Memory B cell (primary cell): ENCODE measurements around the gene ANK2.

ENCODE experiments used
- ATAC-seq: fragments of 150-1000 bp; cut with Tn5 transposase; 2 replicates; pipeline ENCODE4 v1.10.0; 2021; ENCODE audit warnings: low read depth, mild to moderate bottlenecking, moderate library complexity
- DNase-seq, 2 donors: peaks; one replicate each; pipeline ENCODE4 v3.0.0; 2022; ENCODE audit warnings: low spot score in 2 of 2
- H3K27ac Mint-ChIP-seq: one replicate; pipeline ENCODE4 v1.8.0; 2022; ENCODE audit warnings: mild to moderate bottlenecking, moderate library complexity, mixed read lengths
- H3K27me3 Mint-ChIP-seq: one replicate; pipeline ENCODE4 v1.8.0; 2022; ENCODE audit warnings: mixed read lengths
- H3K36me3 Mint-ChIP-seq: one replicate; pipeline ENCODE4 v1.8.0; 2022; ENCODE audit warnings: mild to moderate bottlenecking, mixed read lengths
- H3K4me1 Mint-ChIP-seq: one replicate; pipeline ENCODE4 v1.8.0; 2022; ENCODE audit warnings: mixed read lengths
- H3K4me3 Mint-ChIP-seq: one replicate; pipeline ENCODE4 v1.8.0; 2022; ENCODE audit warnings: mild to moderate bottlenecking, moderate library complexity, mixed read lengths
- H3K9me3 Mint-ChIP-seq: one replicate; pipeline ENCODE4 v1.8.0; 2022; ENCODE audit warnings: mixed read lengths

ANK2 gene

DNA sequence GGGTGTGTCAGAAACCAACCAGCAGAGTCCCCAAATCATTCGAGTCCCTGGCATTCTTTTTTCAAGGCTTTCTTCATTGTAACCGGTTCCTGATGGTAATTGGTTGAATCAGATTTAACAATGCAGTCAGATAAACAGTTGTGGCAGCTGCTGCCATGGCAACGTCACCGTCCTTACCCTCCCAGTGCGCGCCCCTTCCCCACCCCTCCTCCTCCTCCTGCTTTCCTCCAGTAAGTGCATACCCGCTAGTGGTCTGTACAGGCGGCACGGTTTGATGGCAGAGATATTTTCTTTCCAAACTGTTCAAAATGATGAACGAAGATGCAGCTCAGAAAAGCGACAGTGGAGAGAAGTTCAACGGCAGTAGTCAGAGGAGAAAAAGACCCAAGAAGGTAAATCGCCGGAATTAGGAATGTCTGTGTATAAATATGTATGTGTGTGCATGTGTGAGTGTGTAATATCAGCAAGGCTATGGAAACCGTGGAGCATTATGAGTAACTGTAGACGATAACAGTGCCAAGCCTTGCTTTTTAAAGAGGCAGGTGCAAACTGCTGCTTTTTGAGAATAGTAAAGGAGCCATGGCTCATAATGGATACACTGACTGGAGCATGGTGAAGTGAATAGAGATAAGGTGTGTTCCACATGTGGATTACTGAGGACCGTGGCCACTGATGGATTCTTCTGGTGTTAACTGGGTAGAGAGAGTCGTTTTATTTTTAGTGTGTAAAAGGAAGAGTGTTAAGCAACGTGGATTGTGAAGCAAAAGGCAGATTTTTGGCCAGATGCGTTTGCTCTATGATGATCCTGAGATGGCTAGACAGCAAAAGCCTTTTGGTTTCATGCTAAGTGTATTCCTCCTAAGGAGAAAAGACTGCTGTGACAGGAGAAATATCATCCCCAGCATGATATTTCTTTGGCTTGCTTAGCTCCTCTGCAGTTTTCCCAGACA lies at the start of gene ANK2:
Gene ANK2 (plus strand): TSS at position 233 of the 950 bp plus-strand sequence. CDS start 76 bp downstream, at position 309.
- DNase-seq = no peak
- Mint-ChIP-seq H3K4me3 (no peak within 1 kb of the TSS), H3K4me1 (no peaks in the 10 kb centered on the region), H3K9me3 (no peaks in the 10 kb centered on the region), H3K27ac (no peak within 1 kb of the TSS), H3K36me3 (no peaks in the 10 kb centered on the region), H3K27me3 (no peaks in the 10 kb centered on the region)
- no peak for ATAC-seq

DNA sequence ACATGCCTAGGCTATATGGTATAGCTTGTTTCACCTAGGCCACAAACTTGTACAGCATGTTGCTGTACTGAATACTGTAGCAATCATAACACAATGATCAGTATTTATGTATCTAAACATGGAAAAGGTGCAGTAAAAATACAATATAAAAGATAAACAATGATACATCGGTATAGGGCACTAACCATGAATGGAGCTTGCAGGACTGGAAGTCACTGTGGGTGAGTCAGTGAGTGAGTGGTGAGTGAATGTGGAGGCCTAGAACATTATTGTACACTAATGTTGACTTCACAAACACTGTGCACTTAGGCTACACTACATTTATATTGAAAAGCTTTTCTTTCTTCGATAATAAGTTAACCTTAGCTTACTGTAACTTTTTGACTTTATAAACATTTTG lies 45.6 kb upstream of the ANK2 start:
- H3K4me1 Mint-ChIP-seq = no peaks in the 10 kb centered on the region
- H3K27me3 Mint-ChIP-seq = no peaks in the 10 kb centered on the region
- H3K27ac Mint-ChIP-seq = no peak overlapping the region
- no peaks in the 10 kb centered on the region for H3K36me3 Mint-ChIP-seq
- ATAC-seq = no peak
- H3K9me3 Mint-ChIP-seq = no peaks in the 10 kb centered on the region
- no peak overlapping the region for H3K4me3 Mint-ChIP-seq
- no peak for DNase-seq

DNA sequence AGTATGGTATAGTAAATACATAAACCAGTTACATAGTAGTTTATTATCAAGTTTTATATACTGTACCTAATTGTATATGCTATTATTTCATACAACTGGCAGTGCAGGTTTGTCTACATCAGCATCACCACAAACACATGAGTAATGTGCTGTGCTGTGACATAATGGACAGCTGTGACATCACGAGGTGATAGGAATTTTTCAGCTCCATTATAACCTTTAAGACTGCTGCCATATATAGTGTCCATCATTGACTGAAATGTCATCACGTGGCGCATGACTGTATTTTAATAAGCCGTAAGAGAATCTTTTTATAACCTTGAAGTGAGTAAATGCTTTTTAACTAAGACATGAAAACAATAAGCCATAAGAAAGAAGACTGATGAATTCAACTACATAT lies 44.8 kb upstream of the ANK2 start:
- Mint-ChIP-seq H3K27ac (no peak overlapping the region), H3K9me3 (no peaks in the 10 kb centered on the region), H3K4me3 (no peak overlapping the region), H3K27me3 (no peaks in the 10 kb centered on the region), H3K36me3 (no peaks in the 10 kb centered on the region), H3K4me1 (no peaks in the 10 kb centered on the region)
- ATAC-seq = no peak
- no peak for DNase-seq

DNA sequence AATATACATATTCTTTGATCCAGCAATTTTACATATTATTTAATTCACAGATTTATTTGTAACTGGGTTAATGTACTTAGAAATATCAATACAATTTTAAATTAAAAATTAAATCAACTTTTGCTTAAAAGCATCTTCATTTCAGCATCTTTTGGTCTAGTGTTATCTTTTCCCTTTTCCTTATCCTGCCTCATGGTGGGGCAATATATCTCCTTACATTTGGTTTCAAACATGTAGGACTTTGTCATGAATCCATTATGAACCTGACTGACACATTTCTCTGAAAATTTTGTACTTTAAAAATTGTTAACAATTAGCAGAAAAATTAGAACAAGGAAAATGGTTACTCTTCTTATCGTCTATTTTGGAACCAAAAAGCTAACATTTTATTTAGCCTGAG lies 42.8 kb upstream of the ANK2 start:
- Mint-ChIP-seq H3K4me1 (no peaks in the 10 kb centered on the region), H3K36me3 (no peaks in the 10 kb centered on the region), H3K4me3 (no peak overlapping the region), H3K27me3 (no peaks in the 10 kb centered on the region), H3K27ac (no peak overlapping the region), H3K9me3 (no peaks in the 10 kb centered on the region)
- ATAC-seq (no peak), DNase-seq (no peak)

DNA sequence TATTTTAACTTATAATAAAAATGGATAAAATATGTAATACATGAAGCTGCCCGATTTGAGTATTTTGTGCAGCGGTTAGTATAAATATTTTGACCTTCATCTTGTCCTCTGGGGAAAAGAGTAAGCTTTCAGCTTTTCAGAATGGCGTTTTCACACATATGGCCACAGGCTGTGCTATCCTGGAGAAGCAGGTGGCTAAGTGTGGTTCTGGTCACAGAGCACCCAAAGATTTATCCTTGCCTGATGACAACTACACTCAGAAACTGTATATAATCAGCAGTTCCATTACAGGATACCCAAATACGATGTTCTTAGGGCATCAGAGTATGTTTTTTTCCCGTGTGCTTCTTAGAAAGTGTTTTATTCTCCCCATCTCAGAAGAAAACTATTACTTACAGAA lies 42.3 kb upstream of the ANK2 start:
- Mint-ChIP-seq H3K4me1 (no peaks in the 10 kb centered on the region), H3K27me3 (no peaks in the 10 kb centered on the region), H3K36me3 (no peaks in the 10 kb centered on the region), H3K4me3 (no peak overlapping the region), H3K27ac (no peak overlapping the region), H3K9me3 (no peaks in the 10 kb centered on the region)
- no peak for DNase-seq
- ATAC-seq = no peak

DNA sequence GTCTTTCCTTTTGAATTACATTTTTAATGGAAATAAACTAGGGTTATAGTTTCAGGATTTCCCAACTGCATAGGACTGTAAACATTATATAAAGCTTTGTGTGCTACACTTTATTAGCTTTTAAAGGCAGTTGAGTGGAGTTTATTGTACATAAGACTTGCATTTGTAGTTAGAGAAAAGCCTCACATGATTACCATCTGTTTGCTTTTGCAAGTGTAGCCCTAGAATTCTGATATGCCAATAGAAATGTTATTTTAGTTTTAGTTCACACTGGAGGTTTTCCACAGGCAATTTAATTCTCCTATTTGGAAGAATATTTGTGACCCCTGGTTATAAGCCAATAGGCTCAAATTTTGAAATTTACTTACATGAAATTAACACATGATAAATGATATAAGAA lies 41.3 kb upstream of the ANK2 start:
- Mint-ChIP-seq H3K4me1 (no peaks in the 10 kb centered on the region), H3K27me3 (no peaks in the 10 kb centered on the region), H3K36me3 (no peaks in the 10 kb centered on the region), H3K27ac (no peak overlapping the region), H3K4me3 (no peak overlapping the region), H3K9me3 (no peaks in the 10 kb centered on the region)
- DNase-seq (no peak), ATAC-seq (no peak)

DNA sequence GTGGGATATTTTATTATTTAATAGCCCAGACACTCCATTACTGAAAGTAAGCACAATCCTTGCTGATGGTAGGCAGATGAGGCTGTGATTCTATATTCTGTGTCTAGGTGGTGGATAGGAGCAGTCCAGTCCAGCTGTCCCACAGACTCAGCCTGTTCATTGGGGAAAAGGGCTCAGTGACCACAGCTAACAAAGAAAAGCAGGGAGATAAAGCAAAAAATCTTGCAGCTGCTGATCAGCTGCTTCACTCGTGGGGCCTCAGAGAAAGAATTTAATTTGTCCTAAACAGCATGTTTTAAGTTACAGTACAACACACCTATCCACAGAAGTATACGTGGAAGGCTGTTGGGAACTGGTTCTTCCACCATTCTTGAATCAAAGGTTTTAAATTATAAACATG lies 40.7 kb upstream of the ANK2 start:
- no peaks in the 10 kb centered on the region for H3K4me1 Mint-ChIP-seq
- H3K9me3 Mint-ChIP-seq = no peaks in the 10 kb centered on the region
- no peaks in the 10 kb centered on the region for H3K36me3 Mint-ChIP-seq
- no peak overlapping the region for H3K27ac Mint-ChIP-seq
- DNase-seq (no peak), ATAC-seq (no peak)
- H3K27me3 Mint-ChIP-seq = no peaks in the 10 kb centered on the region
- no peak overlapping the region for H3K4me3 Mint-ChIP-seq

DNA sequence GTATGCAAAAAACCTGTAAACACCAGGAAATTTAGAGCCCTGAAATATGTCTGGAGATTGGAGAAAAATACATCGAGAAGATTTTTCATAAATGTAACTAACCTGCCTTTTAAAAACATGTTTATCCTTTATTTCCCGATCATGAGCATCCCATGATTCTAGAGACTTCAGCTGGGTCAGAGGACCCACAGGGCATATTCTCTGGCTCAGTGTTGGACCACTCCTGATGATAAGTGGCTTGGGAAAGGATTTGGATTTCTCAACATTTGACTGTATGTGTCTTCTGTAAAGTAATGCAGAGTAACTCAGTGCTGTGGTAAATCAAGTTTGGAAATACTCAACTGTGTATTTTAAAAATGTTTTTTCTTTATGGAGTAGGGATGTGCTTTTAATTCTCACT lies 40.0 kb upstream of the ANK2 start:
- H3K4me3 Mint-ChIP-seq = no peak overlapping the region
- no peaks in the 10 kb centered on the region for H3K27me3 Mint-ChIP-seq
- no peak overlapping the region for H3K27ac Mint-ChIP-seq
- no peaks in the 10 kb centered on the region for H3K9me3 Mint-ChIP-seq
- H3K36me3 Mint-ChIP-seq = no peaks in the 10 kb centered on the region
- no peak for ATAC-seq
- no peak for DNase-seq
- no peaks in the 10 kb centered on the region for H3K4me1 Mint-ChIP-seq

DNA sequence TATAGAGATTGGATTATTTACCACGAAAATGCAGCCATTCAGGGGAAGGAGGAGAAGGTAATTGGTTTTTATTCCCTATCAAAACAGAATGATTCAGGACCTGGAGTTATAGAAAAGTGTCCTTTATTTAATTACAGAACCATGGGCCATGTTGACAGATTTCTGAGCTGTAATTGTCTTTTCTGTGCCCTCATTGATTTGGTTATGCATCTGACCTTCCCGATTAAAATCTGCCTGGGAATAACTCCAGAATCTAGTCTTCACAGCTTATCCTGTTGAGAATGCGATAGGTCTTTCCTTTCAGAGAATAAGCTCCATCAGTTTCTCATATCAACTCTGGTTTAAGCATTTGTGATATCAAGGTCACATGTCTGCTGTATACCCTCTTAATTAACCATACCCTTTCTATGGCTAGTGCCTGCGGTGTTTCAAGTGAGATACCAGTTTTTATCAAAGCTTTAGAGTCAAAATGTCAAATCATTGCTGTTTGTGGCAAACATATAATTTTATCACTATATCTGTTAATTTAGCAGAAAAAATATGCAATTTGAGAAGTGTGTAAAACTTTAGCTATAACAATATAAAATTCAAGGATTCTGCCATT lies 37.2 kb upstream of the ANK2 start:
- H3K4me1 Mint-ChIP-seq = no peaks in the 10 kb centered on the region
- H3K27ac Mint-ChIP-seq = no peak overlapping the region
- DNase-seq (no peak), ATAC-seq (no peak)
- no peaks in the 10 kb centered on the region for H3K27me3 Mint-ChIP-seq
- no peaks in the 10 kb centered on the region for H3K36me3 Mint-ChIP-seq
- H3K4me3 Mint-ChIP-seq = no peak overlapping the region
- no peaks in the 10 kb centered on the region for H3K9me3 Mint-ChIP-seq

DNA sequence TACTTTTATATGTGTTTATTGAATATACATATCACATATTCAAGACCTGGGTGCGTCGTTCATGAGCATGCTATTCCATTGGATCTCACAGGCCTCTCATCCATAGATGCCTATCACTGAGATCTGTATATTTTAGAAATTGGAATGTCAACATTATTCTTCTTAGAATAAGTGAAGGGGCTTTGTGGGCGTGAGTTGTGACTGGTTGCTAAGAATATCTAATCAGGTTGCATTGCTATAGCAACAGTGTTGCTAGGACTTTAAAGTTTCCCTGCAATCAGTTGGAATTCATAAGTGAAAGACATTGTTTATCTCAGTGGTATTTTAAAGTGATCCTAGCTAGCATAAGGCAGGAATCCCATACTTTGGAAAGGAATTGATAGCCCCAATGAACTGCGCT lies 36.7 kb upstream of the ANK2 start:
- ATAC-seq = no peak
- no peaks in the 10 kb centered on the region for H3K4me1 Mint-ChIP-seq
- no peaks in the 10 kb centered on the region for H3K36me3 Mint-ChIP-seq
- H3K9me3 Mint-ChIP-seq = no peaks in the 10 kb centered on the region
- no peak for DNase-seq
- no peak overlapping the region for H3K27ac Mint-ChIP-seq
- H3K4me3 Mint-ChIP-seq = no peak overlapping the region
- H3K27me3 Mint-ChIP-seq = no peaks in the 10 kb centered on the region

DNA sequence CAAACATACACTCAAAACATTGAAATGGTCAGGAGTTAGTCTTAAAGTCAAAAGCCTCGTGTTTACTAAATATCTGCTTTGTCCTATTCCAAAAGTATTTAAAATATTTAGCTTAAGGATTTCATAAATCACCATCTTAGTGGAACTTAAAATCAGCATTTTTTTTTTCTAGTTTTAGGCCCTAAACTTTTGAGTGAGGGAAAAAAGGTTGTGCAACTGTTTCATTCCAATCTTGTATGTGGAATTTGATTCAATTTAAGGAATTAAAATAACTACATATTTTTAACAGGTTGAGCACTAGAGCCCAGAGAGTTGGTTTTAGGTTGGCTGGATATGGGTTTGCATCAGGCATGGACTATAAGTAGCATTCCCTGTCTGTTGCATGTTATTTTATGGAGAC lies 35.7 kb upstream of the ANK2 start:
- Mint-ChIP-seq H3K9me3 (no peaks in the 10 kb centered on the region), H3K4me3 (no peak overlapping the region), H3K36me3 (no peaks in the 10 kb centered on the region), H3K4me1 (no peaks in the 10 kb centered on the region), H3K27ac (no peak overlapping the region), H3K27me3 (no peaks in the 10 kb centered on the region)
- ATAC-seq (no peak), DNase-seq (no peak)

DNA sequence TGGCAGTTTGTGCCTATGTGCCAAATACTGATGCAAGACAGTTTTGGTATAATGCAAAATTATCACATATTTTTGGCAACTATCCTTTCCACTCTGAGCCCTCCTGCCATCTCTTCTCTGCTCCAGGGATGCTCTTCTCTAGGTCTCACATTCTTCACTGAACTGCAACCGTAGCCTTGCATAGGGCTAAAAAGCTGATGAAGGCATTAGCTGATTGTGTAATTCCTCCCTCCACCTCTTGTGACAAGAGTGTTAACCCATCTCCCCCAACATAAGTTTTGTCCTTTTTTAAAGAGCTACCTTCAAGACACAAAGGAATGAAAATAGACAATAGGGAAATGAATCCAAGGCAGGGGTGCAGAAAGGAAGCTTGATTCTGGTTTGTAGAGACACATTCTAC lies 33.1 kb upstream of the ANK2 start:
- Mint-ChIP-seq H3K27me3 (no peaks in the 10 kb centered on the region), H3K4me1 (no peaks in the 10 kb centered on the region), H3K36me3 (no peaks in the 10 kb centered on the region), H3K27ac (no peak overlapping the region), H3K4me3 (no peak overlapping the region), H3K9me3 (no peaks in the 10 kb centered on the region)
- no peak for DNase-seq
- no peak for ATAC-seq

DNA sequence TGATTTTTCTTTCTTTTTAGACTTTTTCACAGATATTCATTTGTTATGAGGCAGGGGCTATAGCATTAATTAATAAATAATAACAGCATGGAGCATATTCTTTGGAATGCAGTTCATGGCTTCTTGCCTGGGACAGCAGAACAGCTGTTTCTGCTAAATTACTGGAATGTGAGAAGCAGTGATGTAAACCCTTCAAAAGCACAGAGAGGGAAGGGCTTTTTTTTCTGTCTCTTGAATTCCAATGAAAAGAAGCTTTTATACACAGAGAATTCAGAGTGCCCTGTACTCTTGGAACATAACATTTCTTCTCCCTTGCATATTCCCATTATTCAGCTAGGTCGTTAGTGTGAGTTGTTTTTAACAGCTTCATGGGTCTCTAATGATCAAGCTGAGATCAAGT lies 28.5 kb upstream of the ANK2 start:
- no peaks in the 10 kb centered on the region for H3K4me1 Mint-ChIP-seq
- ATAC-seq (no peak), DNase-seq (no peak)
- no peak overlapping the region for H3K4me3 Mint-ChIP-seq
- H3K36me3 Mint-ChIP-seq = no peaks in the 10 kb centered on the region
- no peak overlapping the region for H3K27ac Mint-ChIP-seq
- H3K27me3 Mint-ChIP-seq = peaks cover 4% of the 10 kb centered on the region
- H3K9me3 Mint-ChIP-seq = no peaks in the 10 kb centered on the region

DNA sequence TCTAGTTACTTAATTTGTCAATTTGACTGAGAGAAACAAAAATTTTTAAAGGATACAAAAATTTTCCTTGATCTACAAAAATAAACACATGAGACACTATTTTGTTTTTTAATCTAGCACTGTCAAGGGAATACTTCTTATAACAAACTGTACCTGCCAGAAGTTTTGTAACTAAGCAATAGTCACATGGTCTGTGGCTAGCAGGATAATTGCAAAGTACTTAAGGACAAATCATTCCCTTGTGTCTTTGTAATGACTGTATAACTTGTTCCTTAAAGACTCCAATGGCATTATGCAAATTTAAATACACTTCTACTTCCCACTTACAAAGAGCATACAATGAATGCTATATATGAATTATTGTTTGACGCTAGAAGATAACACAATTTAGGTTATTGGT lies 25.1 kb upstream of the ANK2 start:
- Mint-ChIP-seq H3K9me3 (no peaks in the 10 kb centered on the region), H3K36me3 (no peaks in the 10 kb centered on the region), H3K27me3 (peaks cover 6% of the 10 kb centered on the region)

DNA sequence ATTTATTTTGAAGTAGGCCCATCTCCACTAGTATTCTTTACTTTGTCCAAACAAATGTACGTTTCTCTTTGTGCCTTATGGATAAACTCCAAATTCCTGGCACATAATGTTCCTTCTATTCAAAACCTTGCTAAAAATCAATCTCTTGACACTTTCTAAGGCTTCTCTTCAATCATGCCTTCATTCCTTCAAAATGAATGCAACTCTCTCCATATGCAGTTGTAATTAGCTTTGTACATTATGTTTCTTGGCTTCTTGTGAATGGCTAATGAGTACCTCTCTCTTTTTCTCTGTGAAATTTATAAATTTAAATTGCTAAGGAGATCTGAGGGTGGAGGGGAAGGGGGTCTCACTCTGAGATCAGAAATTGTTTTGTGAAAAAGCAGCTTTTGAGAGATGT lies 24.0 kb upstream of the ANK2 start:
- no peak overlapping the region for H3K4me3 Mint-ChIP-seq
- no peak for DNase-seq
- H3K36me3 Mint-ChIP-seq = no peaks in the 10 kb centered on the region
- H3K27me3 Mint-ChIP-seq = peaks cover 6% of the 10 kb centered on the region
- no peaks in the 10 kb centered on the region for H3K4me1 Mint-ChIP-seq
- no peak for ATAC-seq
- H3K27ac Mint-ChIP-seq = no peak overlapping the region
- H3K9me3 Mint-ChIP-seq = no peaks in the 10 kb centered on the region

More for the DNA sequence above, 25.1 kb upstream of the ANK2 start:
- no peak overlapping the region for H3K4me3 Mint-ChIP-seq
- ATAC-seq (no peak), DNase-seq (no peak)
- no peak overlapping the region for H3K27ac Mint-ChIP-seq
- H3K4me1 Mint-ChIP-seq = no peaks in the 10 kb centered on the region
